CD4-positive, alpha-beta T cell treated with Interferon alpha-2 for 1 hour (primary cell): ENCODE results near the gene SERPINA3.
"Not testable (repeated sequence)": the region's sequence is repeated elsewhere in the genome, so short reads cannot be mapped to it uniquely, and the experiment has no call there.

Source experiments
- DNase-seq, 2 donors: peaks; one replicate each; pipeline ENCODE4 v3.0.0-alpha.2; 2020 to 2022

The SERPINA3 gene

GRCh38 chr14:94635154-94635553 is 23.0 kb downstream of the SERPINA3 start:
- no peak for DNase-seq

GRCh38 chr14:94636744-94637412 is 24.7 kb downstream of the SERPINA3 start:
- no peak for DNase-seq

GRCh38 chr14:94637814-94638213 is 25.6 kb downstream of the SERPINA3 start:
- DNase-seq, result not testable (repeated sequence)

- no peak for DNase-seq
Observed at GRCh38 chr14:94638339-94638738, 26.1 kb downstream of the SERPINA3 start.

GRCh38 chr14:94638961-94639817 is 27.0 kb downstream of the SERPINA3 start:
- no peak for DNase-seq

GRCh38 chr14:94640721-94641631 is 28.8 kb downstream of the SERPINA3 start:
- DNase-seq, result no peak

GRCh38 chr14:94641632-94641955 is 29.4 kb downstream of the SERPINA3 start:
- DNase-seq, result no peak

GRCh38 chr14:94643316-94644101 is 31.3 kb downstream of the SERPINA3 start:
- DNase-seq, result no peak

GRCh38 chr14:94644102-94644535 is 31.9 kb downstream of the SERPINA3 start:
- no peak for DNase-seq

GRCh38 chr14:94646066-94646465 is 33.9 kb downstream of the SERPINA3 start:
- no peak for DNase-seq

GRCh38 chr14:94646481-94646880 is 34.3 kb downstream of the SERPINA3 start:
- DNase-seq, result no peak

- no peak for DNase-seq
Observed at GRCh38 chr14:94648801-94649200, 36.6 kb downstream of the SERPINA3 start.

GRCh38 chr14:94649543-94650443 is 37.6 kb downstream of the SERPINA3 start:
- no peak for DNase-seq

- no peak for DNase-seq
Observed at GRCh38 chr14:94650444-94650775, 38.2 kb downstream of the SERPINA3 start.

GRCh38 chr14:94650806-94651805 is 38.9 kb downstream of the SERPINA3 start:
- DNase-seq, result no peak

- no peak for DNase-seq
Observed at GRCh38 chr14:94653321-94653720, 41.1 kb downstream of the SERPINA3 start.

- no peak for DNase-seq
Observed at GRCh38 chr14:94654071-94654861, 42.1 kb downstream of the SERPINA3 start.

- DNase-seq, result no peak
Observed at GRCh38 chr14:94655169-94655710, 43.0 kb downstream of the SERPINA3 start.

- DNase-seq, result no peak
Observed at GRCh38 chr14:94656043-94656442, 43.9 kb downstream of the SERPINA3 start.
